OCI-LY1 (cell line): ENCODE data around the gene WFS1.

Source experiments
- CTCF ChIP-seq: fragments of 200-600 bp; sonication (generic), shearing (Covaris generic); IDR thresholded peaks from 2 replicates; pipeline ENCODE4 v1.5.1; 2017; ENCODE audit warnings: mild to moderate bottlenecking, antibody characterized with exemption, low read length, moderate library complexity, mixed read lengths
- EZH2 ChIP-seq: fragments of 200-600 bp; sonication (generic), shearing (Covaris generic); IDR thresholded peaks from 2 replicates; pipeline ENCODE4 v1.8.0; 2017; ENCODE audit warnings: borderline replicate concordance, mixed run types, mild to moderate bottlenecking, antibody characterized with exemption, low read length, moderate library complexity, mixed read lengths

DNA sequence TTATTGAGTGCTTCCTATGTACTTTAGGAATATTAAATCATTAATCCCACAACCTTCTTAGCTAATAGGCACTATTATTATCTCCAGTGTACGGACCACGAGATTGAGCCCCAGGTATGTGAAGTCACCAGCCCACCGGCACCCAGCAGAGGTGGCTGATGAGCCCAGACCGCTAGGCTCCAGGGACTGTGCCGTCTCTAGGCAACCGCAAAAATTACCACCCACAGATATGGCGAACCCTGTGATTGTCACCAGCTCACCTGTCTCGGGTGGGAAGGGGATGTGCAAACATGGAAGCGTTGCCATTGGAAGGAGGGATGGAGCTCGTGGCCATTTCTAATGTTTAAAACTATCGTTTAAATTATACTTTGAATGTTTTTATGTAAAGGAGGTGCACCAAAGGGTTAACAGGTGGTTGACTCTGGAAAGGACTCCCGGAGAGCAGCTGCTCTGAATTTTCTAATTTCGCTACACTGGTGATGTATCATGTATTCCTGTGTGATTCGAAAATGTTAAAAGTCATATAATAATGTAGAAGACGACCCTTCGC is 48.3 kb upstream of the WFS1 start:
- TF ChIP-seq CTCF = no peak
- no peak for TF ChIP-seq EZH2
